ENCODE results near the gene DDX47. TPM values are rescaled to one million over a fixed set of nuclear protein-coding genes. Genes with fewer than 3 reads are reported as not detected.

DDX47 gene
- total and polyA plus RNA-seq, 2 experiments from 2014 or later: 54.0 to 90.8 TPM

GRCh38 chr12:12804432-12804886 is 8.7 kb upstream of the DDX47 start:
- Histone ChIP-seq H3K27me3 (ENCODE audit: insufficient read depth) (no peaks in the 10 kb centered on the region), H3K4me1 (ENCODE audit: insufficient read depth) (0 out of 2 replicates have a peak, but pooled peaks cover 5% of the 10 kb centered on the region), H3K4me2 (no peak overlapping the region), H3K9me2 (ENCODE audit: insufficient read depth) (no peaks in the 10 kb centered on the region), H3K4me3 (no peak overlapping the region), H3K79me2 (replicated peaks; ENCODE audit: insufficient read depth) (no peaks in the 10 kb centered on the region), H2AFZ (no peak overlapping the region), H3K27ac (ENCODE audit: low read depth) (no peak overlapping the region), H3F3A (replicated peaks; ENCODE audit: low read depth) (no peaks in the 10 kb centered on the region), H4K20me1 (replicated peaks; ENCODE audit: insufficient read depth) (no peaks in the 10 kb centered on the region), H3K36me3 (ENCODE audit: insufficient read depth) (no peaks in the 10 kb centered on the region)
- Mint-ChIP-seq H3K9me3 (0 out of 3 replicates have a peak, but pooled peaks cover 2% of the 10 kb centered on the region), H3K4me3 (no peak overlapping the region), H3K27me3 (ENCODE audit: insufficient read depth, low read depth, poor library complexity) (peaks cover 1% of the 10 kb centered on the region), H3K36me3 (ENCODE audit: low read depth) (no peaks in the 10 kb centered on the region), H3K27ac (no peak overlapping the region), H3K4me1 (peaks cover 5% of the 10 kb centered on the region; the same call in 2 of the 3 replicates)
- TF ChIP-seq EZH2phosphoT487 (IDR thresholded peaks at IDR 0.05; ENCODE audit: unreplicated experiment): no peak
- TF ChIP-seq ZNF331 (CRISPR knock-in tag; IDR thresholded peaks at IDR 0.05; ENCODE audit: low read depth): no peak
- no peak for TF ChIP-seq POLR2AphosphoS5 (IDR thresholded peaks at IDR 0.05; ENCODE audit: low read depth)
- no peak for TF ChIP-seq CREB1 (CRISPR knock-in tag; IDR thresholded peaks at IDR 0.05; ENCODE audit: low read depth)
- no peak for TF ChIP-seq STAT1 (IDR thresholded peaks at IDR 0.05; ENCODE audit: unreplicated experiment)
- no peak for TF ChIP-seq ZNF114 (CRISPR knock-in tag; IDR thresholded peaks at IDR 0.05)
- TF ChIP-seq EZH2 (IDR thresholded peaks at IDR 0.05; ENCODE audit: low read depth, unreplicated experiment): no peak
- no peak for TF ChIP-seq ZNF462 (CRISPR knock-in tag; IDR thresholded peaks at IDR 0.05)
- no peak for TF ChIP-seq CTCF (conservative IDR thresholded peaks at IDR 0.05; ENCODE audit: low read depth in 2 of 2)
- no peak for TF ChIP-seq NANOG (IDR thresholded peaks at IDR 0.05; ENCODE audit: borderline replicate concordance)
- no peak for TF ChIP-seq REST (IDR thresholded peaks at IDR 0.05; ENCODE audit: unreplicated experiment)
- TF ChIP-seq ETS1 (IDR thresholded peaks at IDR 0.05): no peak
- TF ChIP-seq JUNB (IDR thresholded peaks at IDR 0.05; ENCODE audit: unreplicated experiment): no peak
- ATAC-seq: no peak
- no peak for DNase-seq (ENCODE audit: low spot score)

Data from GM23338 (cell line).